Measurements from ENCODE around the gene INAFM2.

GRCh38 chr15:40347559-40348473, 24.3 kb downstream of the INAFM2 start:
- TF ChIP-seq, protein P1, sequence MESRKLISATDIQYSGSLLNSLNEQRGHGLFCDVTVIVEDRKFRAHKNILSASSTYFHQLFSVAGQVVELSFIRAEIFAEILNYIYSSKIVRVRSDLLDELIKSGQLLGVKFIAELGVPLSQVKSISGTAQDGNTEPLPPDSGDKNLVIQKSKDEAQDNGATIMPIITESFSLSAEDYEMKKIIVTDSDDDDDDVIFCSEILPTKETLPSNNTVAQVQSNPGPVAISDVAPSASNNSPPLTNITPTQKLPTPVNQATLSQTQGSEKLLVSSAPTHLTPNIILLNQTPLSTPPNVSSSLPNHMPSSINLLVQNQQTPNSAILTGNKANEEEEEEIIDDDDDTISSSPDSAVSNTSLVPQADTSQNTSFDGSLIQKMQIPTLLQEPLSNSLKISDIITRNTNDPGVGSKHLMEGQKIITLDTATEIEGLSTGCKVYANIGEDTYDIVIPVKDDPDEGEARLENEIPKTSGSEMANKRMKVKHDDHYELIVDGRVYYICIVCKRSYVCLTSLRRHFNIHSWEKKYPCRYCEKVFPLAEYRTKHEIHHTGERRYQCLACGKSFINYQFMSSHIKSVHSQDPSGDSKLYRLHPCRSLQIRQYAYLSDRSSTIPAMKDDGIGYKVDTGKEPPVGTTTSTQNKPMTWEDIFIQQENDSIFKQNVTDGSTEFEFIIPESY (IDR thresholded peaks at IDR 0.05): no peak
- TF ChIP-seq CTCF (IDR thresholded peaks at IDR 0.05; ENCODE audit: low read depth, low read length, missing input control): no peak
- TF ChIP-seq GABPA (IDR thresholded peaks at IDR 0.05 in 1 of 2, conservative IDR thresholded peaks at IDR 0.05 in 1 of 2): no peak
- TF ChIP-seq, protein P2, sequence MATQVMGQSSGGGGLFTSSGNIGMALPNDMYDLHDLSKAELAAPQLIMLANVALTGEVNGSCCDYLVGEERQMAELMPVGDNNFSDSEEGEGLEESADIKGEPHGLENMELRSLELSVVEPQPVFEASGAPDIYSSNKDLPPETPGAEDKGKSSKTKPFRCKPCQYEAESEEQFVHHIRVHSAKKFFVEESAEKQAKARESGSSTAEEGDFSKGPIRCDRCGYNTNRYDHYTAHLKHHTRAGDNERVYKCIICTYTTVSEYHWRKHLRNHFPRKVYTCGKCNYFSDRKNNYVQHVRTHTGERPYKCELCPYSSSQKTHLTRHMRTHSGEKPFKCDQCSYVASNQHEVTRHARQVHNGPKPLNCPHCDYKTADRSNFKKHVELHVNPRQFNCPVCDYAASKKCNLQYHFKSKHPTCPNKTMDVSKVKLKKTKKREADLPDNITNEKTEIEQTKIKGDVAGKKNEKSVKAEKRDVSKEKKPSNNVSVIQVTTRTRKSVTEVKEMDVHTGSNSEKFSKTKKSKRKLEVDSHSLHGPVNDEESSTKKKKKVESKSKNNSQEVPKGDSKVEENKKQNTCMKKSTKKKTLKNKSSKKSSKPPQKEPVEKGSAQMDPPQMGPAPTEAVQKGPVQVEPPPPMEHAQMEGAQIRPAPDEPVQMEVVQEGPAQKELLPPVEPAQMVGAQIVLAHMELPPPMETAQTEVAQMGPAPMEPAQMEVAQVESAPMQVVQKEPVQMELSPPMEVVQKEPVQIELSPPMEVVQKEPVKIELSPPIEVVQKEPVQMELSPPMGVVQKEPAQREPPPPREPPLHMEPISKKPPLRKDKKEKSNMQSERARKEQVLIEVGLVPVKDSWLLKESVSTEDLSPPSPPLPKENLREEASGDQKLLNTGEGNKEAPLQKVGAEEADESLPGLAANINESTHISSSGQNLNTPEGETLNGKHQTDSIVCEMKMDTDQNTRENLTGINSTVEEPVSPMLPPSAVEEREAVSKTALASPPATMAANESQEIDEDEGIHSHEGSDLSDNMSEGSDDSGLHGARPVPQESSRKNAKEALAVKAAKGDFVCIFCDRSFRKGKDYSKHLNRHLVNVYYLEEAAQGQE (IDR thresholded peaks at IDR 0.05): no peak
- no peak for TF ChIP-seq YY1 (IDR thresholded peaks at IDR 0.05)
- no peak for TF ChIP-seq RAD21 (IDR thresholded peaks at IDR 0.05)
- TF ChIP-seq, protein P3, sequence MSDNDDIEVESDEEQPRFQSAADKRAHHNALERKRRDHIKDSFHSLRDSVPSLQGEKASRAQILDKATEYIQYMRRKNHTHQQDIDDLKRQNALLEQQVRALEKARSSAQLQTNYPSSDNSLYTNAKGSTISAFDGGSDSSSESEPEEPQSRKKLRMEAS (IDR thresholded peaks at IDR 0.05): no peak
- TF ChIP-seq TAF1 (conservative IDR thresholded peaks at IDR 0.05): no peak

All from liver (tissue), 3 donors.